ENCODE results near the gene CAMSAP3.

CAMSAP3 gene

DNA sequence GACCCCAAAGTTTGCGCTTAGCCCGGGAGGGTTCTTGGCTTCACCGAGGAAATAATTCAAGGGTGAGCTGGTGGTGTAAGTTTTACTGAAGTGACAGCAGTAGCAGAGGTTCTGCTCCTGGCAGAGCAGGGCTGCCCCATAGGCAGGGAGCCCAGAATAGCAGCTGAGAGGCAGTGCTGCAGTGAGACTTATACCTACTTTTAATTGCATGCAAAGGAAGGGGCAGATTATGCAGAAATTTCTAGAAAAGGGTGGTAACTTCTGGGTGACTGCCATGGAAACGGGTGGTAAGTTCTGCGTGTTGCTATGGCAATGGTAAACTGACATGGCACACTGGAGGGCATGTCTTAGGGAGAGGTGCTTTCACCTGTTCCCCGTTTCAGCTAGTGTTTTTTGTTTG, 17.5 kb upstream of the CAMSAP3 start:
- peaks cover 5% of the 10 kb centered on the region for H3K27me3 ChIP-seq (ENCODE audit: control insufficient read depth, insufficient read depth, low read length)
- H3K36me3 ChIP-seq (ENCODE audit: control insufficient read depth, low read depth, low read length): no peaks in the 10 kb centered on the region
- no peak overlapping the region for H3K4me3 ChIP-seq (ENCODE audit: low read length)
- H3K9ac ChIP-seq (ENCODE audit: low read length): no peak overlapping the region
- no peak overlapping the region for H3K27ac ChIP-seq (ENCODE audit: low read length)
- H3K9me3 ChIP-seq (ENCODE audit: control insufficient read depth, low read depth, low read length): no peaks in the 10 kb centered on the region
- H3K4me1 ChIP-seq (ENCODE audit: control insufficient read depth, low read depth, low read length): no peaks in the 10 kb centered on the region

DNA sequence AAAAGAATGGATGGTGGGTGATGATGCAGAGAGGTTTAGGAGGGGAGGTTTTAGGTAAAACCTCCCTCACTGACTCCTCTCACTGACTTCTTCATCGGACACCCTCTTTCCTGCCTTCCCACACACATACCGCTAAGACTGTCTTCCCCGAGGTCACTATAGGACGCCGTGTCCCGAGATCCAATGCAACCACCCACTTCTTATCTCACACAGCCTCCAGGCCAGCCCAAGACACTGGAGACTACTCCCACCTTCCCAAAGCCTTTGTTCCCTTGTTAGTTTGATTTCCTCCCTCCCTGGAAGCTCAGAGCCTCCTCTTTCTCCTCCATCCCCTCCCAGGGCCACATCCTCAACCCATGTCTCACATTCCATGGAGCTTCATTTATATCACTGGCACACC, 16.5 kb upstream of the CAMSAP3 start:
- Histone ChIP-seq H3K4me3 (ENCODE audit: low read length) (no peak overlapping the region), H3K9me3 (ENCODE audit: control insufficient read depth, low read depth, low read length) (no peaks in the 10 kb centered on the region), H3K4me1 (ENCODE audit: control insufficient read depth, low read depth, low read length) (no peaks in the 10 kb centered on the region), H3K27me3 (ENCODE audit: control insufficient read depth, insufficient read depth, low read length) (peaks cover 5% of the 10 kb centered on the region), H3K27ac (ENCODE audit: low read length) (no peak overlapping the region), H3K36me3 (ENCODE audit: control insufficient read depth, low read depth, low read length) (no peaks in the 10 kb centered on the region), H3K9ac (ENCODE audit: low read length) (no peak overlapping the region)

DNA sequence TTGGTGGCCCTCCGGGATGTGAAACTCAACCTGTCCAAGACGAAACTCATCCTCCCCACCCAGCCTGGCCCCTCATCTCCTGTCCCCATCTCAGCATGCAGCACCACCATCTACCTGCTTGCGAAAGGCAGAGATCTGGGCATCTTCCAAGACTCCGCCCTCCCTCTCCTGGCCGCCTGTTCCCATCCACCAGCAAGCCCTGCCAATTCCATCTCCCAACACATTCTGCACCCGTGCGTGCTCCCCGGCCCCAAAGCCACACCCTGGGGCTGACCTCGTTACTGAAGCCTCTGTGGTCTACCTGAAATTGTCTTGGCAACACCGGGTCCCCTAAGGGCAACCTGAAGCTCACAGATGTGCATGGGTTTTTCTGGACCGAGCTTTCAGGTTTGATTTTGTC, 13.2 kb upstream of the CAMSAP3 start:
- Histone ChIP-seq H3K4me3 (ENCODE audit: low read length) (no peak overlapping the region), H3K4me1 (ENCODE audit: control insufficient read depth, low read depth, low read length) (no peaks in the 10 kb centered on the region), H3K27me3 (ENCODE audit: control insufficient read depth, insufficient read depth, low read length) (no peaks in the 10 kb centered on the region), H3K9me3 (ENCODE audit: control insufficient read depth, low read depth, low read length) (no peaks in the 10 kb centered on the region), H3K9ac (ENCODE audit: low read length) (no peak overlapping the region), H3K36me3 (ENCODE audit: control insufficient read depth, low read depth, low read length) (no peaks in the 10 kb centered on the region), H3K27ac (ENCODE audit: low read length) (no peak overlapping the region)

DNA sequence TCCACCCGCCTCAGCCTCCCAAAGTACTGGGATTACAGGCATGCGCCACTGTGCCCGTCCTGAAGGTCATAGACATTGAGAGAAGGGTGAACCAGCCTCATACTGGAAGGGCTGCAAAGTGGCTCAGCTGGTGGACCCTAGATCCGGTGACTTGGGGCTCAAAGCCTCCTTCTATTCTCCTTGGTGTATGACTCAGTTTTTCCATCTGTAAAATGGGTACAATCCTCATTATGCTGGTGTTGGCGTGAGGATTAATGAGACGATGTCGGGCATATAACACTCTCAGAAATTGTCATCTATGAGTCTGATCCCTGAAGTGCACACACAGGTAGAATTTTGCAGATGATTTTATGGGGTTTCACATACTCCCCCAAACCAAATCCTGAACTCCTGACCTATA, 5.8 kb upstream of the CAMSAP3 start:
- Histone ChIP-seq H3K9me3 (ENCODE audit: control insufficient read depth, low read depth, low read length) (no peaks in the 10 kb centered on the region), H3K4me3 (ENCODE audit: low read length) (no peak overlapping the region), H3K36me3 (ENCODE audit: control insufficient read depth, low read depth, low read length) (no peaks in the 10 kb centered on the region), H3K27ac (ENCODE audit: low read length) (no peak overlapping the region), H3K27me3 (ENCODE audit: control insufficient read depth, insufficient read depth, low read length) (peaks cover 7% of the 10 kb centered on the region), H3K9ac (ENCODE audit: low read length) (no peak overlapping the region), H3K4me1 (ENCODE audit: control insufficient read depth, low read depth, low read length) (no peaks in the 10 kb centered on the region)

GRCh38 chr19:7590256-7590655, 5.4 kb upstream of the CAMSAP3 start:
- Histone ChIP-seq H3K27me3 (ENCODE audit: control insufficient read depth, insufficient read depth, low read length) (peaks cover 11% of the 10 kb centered on the region), H3K4me1 (ENCODE audit: control insufficient read depth, low read depth, low read length) (no peaks in the 10 kb centered on the region), H3K36me3 (ENCODE audit: control insufficient read depth, low read depth, low read length) (no peaks in the 10 kb centered on the region), H3K27ac (ENCODE audit: low read length) (no peak overlapping the region), H3K9ac (ENCODE audit: low read length) (no peak overlapping the region), H3K9me3 (ENCODE audit: control insufficient read depth, low read depth, low read length) (no peaks in the 10 kb centered on the region), H3K4me3 (ENCODE audit: low read length) (no peak overlapping the region)

GRCh38 chr19:7596211-7596937, 711 bp downstream of the CAMSAP3 start:
- H3K9ac ChIP-seq (ENCODE audit: low read length): peak overlapping the region; percentile 28
- H3K36me3 ChIP-seq (ENCODE audit: control insufficient read depth, low read depth, low read length): no peaks in the 10 kb centered on the region
- H3K9me3 ChIP-seq (ENCODE audit: control insufficient read depth, low read depth, low read length): no peaks in the 10 kb centered on the region
- peak overlapping the region; percentile 64 for H3K4me3 ChIP-seq (ENCODE audit: low read length)
- peaks cover 24% of the 10 kb centered on the region for H3K27me3 ChIP-seq (ENCODE audit: control insufficient read depth, insufficient read depth, low read length)
- H3K4me1 ChIP-seq (ENCODE audit: control insufficient read depth, low read depth, low read length): peaks cover 4% of the 10 kb centered on the region
- no peak overlapping the region for H3K27ac ChIP-seq (ENCODE audit: low read length)

DNA sequence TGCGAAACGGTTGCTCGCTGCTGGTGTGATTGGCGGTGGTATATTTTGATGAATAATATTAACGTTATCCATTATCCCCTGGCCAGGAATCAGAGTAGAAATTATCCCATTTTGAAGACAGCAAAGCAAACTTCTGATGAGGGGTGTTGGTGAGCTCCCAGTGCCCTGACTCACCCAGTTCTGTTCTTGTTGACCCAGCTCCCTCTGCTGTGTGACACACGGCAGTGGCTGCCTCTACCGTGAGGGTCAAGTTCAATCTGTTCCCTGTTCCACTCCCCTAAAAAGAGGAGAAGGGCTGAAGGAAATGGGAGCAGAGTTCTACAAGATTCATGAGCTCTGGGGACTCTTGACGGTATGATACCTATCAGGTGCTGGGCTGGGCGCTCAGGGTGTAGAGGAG, 2.0 kb downstream of the CAMSAP3 start:
- peaks cover 4% of the 10 kb centered on the region for H3K4me1 ChIP-seq (ENCODE audit: control insufficient read depth, low read depth, low read length)
- no peak overlapping the region for H3K4me3 ChIP-seq (ENCODE audit: low read length)
- H3K36me3 ChIP-seq (ENCODE audit: control insufficient read depth, low read depth, low read length): no peaks in the 10 kb centered on the region

DNA sequence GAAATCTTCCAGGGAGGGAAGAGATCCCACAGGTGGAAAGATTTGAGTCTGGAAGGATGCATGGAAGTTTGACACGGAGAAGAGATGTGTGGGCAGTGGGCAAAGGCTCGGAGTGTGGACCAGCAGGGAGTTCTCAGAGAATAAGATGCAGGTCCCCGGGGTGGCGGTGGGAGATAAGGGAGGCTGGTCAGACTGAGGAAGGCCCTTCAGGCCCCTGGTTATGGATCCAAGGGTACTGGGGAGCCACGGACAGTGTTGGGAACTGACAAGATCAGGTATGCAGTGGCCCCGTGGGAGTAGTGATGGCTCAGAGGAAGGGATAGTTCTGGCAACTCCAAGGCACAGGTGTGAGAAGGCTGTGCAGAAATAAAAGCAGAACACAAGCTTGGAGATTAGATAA, 2.5 kb downstream of the CAMSAP3 start:
- no peak overlapping the region for H3K27ac ChIP-seq (ENCODE audit: low read length)
- no peak overlapping the region for H3K4me3 ChIP-seq (ENCODE audit: low read length)
- H3K9me3 ChIP-seq (ENCODE audit: control insufficient read depth, low read depth, low read length): no peaks in the 10 kb centered on the region
- H3K4me1 ChIP-seq (ENCODE audit: control insufficient read depth, low read depth, low read length): peaks cover 4% of the 10 kb centered on the region
- H3K9ac ChIP-seq (ENCODE audit: low read length): no peak overlapping the region
- H3K27me3 ChIP-seq (ENCODE audit: control insufficient read depth, insufficient read depth, low read length): peaks cover 24% of the 10 kb centered on the region
- no peaks in the 10 kb centered on the region for H3K36me3 ChIP-seq (ENCODE audit: control insufficient read depth, low read depth, low read length)

More for the DNA sequence above, 2.0 kb downstream of the CAMSAP3 start:
- no peaks in the 10 kb centered on the region for H3K9me3 ChIP-seq (ENCODE audit: control insufficient read depth, low read depth, low read length)
- H3K27ac ChIP-seq (ENCODE audit: low read length): no peak overlapping the region
- peaks cover 24% of the 10 kb centered on the region for H3K27me3 ChIP-seq (ENCODE audit: control insufficient read depth, insufficient read depth, low read length)
- H3K9ac ChIP-seq (ENCODE audit: low read length): no peak overlapping the region

DNA sequence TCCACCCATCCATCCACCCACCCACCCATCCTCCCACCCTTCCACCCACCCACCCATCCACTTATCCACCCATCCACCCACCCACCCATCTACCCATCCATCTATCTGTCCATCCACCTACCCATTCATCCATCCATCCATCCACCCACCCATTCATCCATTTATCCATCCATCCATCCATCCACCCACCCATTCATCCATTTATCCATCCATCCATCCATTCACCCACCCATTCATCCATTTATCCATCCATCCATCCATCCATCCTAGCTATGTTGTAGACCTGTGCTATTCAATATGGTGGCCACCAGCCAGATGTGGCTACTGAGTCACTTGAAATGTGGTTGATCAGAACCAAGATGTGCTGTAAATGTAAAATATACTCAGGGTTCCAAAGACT, 5.1 kb downstream of the CAMSAP3 start:
- peaks cover 12% of the 10 kb centered on the region for H3K27me3 ChIP-seq (ENCODE audit: control insufficient read depth, insufficient read depth, low read length)
- H3K9me3 ChIP-seq (ENCODE audit: control insufficient read depth, low read depth, low read length): no peaks in the 10 kb centered on the region
- H3K4me1 ChIP-seq (ENCODE audit: control insufficient read depth, low read depth, low read length): peaks cover 4% of the 10 kb centered on the region

GRCh38 chr19:7602240-7602934, 6.7 kb downstream of the CAMSAP3 start:
- Histone ChIP-seq H3K4me3 (ENCODE audit: low read length) (no peak overlapping the region), H3K4me1 (ENCODE audit: control insufficient read depth, low read depth, low read length) (no peaks in the 10 kb centered on the region), H3K27ac (ENCODE audit: low read length) (no peak overlapping the region), H3K36me3 (ENCODE audit: control insufficient read depth, low read depth, low read length) (no peaks in the 10 kb centered on the region), H3K27me3 (ENCODE audit: control insufficient read depth, insufficient read depth, low read length) (peaks cover 2% of the 10 kb centered on the region), H3K9ac (ENCODE audit: low read length) (no peak overlapping the region), H3K9me3 (ENCODE audit: control insufficient read depth, low read depth, low read length) (no peaks in the 10 kb centered on the region)

More for the DNA sequence above, 5.1 kb downstream of the CAMSAP3 start:
- Histone ChIP-seq H3K9ac (ENCODE audit: low read length) (no peak overlapping the region), H3K27ac (ENCODE audit: low read length) (no peak overlapping the region), H3K4me3 (ENCODE audit: low read length) (no peak overlapping the region), H3K36me3 (ENCODE audit: control insufficient read depth, low read depth, low read length) (no peaks in the 10 kb centered on the region)

DNA sequence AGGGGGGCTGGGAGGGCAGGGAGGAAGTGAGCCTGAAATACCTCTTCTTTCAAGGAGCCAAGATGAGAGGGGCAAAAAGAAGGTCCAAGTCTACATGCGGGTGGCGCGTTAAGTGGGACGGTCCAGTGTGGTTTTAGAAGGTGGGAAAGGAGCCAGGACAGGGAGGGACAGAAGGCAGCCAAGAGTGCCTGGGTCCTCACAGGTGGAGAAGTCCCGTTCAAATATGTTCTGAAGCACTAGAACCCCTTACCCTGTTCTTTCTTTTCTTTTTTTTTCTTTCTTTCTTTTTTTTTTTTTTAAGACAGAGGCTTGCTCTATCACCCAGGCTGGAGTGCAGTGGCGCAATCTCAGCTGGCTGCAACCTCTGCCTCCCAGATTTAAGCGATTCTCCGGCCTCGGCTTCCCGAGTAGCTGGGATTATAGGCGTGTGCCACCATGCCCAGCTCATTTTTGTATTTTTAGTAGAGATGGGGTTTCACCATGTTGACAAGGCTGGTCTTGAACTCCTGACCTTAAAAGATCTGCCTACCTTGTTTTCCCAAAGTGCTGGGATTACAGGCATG, 7.4 kb downstream of the CAMSAP3 start:
- Histone ChIP-seq H3K9ac (ENCODE audit: low read length) (no peak overlapping the region), H3K36me3 (ENCODE audit: control insufficient read depth, low read depth, low read length) (peaks cover under 1% of the 10 kb centered on the region), H3K4me1 (ENCODE audit: control insufficient read depth, low read depth, low read length) (no peaks in the 10 kb centered on the region), H3K27me3 (ENCODE audit: control insufficient read depth, insufficient read depth, low read length) (no peaks in the 10 kb centered on the region), H3K27ac (ENCODE audit: low read length) (no peak overlapping the region), H3K4me3 (ENCODE audit: low read length) (no peak overlapping the region), H3K9me3 (ENCODE audit: control insufficient read depth, low read depth, low read length) (no peaks in the 10 kb centered on the region)
